ENCODE data around the gene MSX2.

MSX2 gene

DNA sequence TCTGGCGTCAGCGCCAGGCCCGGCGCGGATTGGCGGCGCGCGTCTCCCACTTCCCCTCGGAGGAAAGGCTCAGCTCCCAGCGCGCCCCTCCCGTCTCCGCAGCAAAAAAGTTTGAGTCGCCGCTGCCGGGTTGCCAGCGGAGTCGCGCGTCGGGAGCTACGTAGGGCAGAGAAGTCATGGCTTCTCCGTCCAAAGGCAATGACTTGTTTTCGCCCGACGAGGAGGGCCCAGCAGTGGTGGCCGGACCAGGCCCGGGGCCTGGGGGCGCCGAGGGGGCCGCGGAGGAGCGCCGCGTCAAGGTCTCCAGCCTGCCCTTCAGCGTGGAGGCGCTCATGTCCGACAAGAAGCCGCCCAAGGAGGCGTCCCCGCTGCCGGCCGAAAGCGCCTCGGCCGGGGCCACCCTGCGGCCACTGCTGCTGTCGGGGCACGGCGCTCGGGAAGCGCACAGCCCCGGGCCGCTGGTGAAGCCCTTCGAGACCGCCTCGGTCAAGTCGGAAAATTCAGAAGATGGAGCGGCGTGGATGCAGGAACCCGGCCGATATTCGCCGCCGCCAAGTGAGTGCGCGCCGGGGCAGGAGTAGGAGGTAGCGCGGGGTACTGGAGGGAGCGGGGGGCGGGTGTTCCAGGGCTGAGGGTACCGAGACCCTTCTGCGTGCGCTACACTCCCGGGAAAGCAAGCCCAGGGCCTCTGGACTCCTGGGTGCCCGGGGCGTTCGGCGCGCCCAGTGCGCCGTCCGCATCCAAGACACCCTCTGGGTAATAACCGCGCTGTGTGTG, at the start of gene MSX2:
MSX2 (plus strand) TSS at position 99 of the 777 bp plus-strand sequence; CDS start at position 177, 78 bp downstream.
- DNase-seq, result peak; percentile 61 to 82 (median 65)

DNA sequence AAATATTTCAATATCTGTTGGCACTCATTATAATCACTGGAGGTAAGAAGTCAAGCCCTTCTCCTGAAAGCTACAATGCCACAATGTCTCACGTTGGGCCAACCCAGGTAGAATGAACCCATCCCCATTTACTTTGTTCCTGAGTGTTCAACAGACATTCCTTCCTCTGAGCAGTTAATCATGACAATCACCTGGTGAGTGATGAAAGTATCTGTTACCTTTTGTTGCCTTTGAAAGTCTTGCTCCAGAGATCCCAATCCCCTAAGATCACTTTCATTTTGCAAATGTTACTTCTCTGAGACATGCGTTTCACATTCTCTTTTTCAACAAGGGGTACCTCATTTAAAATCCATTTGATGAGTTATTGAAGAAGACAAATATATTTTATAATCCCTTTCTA, 49.3 kb upstream of the MSX2 start:
- no peak for DNase-seq

DNA sequence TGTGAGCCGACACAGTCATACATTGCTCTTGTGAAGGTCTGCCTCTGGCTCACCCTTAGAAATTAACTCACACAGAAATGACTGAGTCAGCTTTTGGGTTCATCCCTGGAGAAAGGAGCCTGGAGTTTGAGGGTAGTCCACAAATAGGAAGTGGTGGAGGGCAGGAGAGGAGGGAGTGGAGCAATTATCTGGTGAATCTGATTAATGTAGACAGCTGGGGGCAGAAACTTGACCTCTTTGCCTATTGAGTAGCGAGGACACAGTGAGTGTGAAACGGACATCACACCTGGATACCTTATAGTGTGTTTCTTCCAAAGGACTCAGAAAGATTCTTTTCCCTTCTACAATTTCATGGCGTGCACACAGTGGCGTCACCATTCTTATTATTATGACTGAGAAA, 48.5 kb upstream of the MSX2 start:
- DNase-seq, result no peak

DNA sequence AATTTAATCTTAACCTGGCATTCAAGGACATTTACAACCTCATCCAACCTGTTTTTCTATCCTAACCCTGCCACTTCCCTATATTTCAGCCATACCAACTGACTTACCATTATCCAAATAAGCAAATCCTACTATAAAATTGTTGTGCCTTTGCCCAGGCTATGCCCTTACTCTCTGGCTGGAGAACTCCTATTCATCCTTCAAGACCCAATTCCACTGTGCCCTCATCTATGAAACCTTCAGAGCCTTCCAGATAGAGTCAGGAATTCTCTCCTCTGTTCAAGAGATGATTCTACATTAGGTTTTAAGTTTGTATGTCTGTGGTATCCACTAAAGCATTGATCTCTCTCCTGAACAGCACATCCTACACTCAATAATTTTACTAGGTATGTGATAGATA, 46.3 kb upstream of the MSX2 start:
- no peak for DNase-seq

DNA sequence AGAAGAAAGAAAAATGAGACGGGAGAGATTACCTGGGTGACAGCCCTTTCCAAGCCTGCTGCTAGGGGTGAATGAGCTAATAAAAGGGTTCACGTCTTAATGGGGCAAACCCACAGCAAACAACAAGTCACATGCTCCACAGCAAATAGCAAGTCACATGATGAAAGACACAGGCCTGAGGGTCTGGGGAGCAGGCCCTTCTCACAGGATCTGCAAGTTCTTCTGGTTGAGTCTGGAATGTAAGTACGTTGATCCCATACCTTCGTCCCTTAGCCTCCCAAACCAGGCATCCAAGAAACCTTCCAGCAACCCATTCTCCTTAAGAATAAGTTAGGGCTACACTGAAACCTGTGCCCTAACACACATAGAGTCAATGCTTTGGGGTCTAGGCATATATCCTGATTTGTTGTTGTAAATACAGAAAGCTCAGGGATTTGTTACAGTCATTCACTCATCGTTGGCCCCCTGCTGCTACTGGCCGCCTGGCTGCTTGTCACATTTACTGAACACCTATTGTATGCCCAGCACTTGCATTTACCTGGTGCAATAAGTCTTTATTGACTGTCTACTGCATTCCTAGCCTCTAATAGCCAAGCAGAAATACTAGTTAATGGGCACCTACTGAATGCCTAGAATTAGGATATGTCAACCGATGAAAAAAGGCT, 43.3 kb upstream of the MSX2 start:
- no peak for DNase-seq

DNA sequence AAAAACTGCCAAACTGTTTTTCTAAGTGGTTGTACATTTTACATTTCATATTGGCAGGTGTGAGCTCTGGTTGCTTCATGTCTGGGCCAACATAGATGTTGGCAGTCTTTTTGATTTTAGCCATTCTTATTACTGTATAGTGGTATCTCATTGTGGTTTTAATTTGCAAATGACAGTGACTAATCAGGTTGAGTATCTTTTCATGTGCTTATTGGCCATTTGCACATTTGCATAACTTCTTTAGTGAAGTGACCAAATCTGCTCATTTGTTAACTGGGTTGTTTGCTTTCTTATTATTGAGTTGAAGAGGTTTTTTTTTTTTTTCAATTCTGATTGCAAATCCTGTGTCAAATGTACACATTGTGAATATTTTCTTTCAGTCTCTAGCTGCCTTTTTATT, 36.9 kb upstream of the MSX2 start:
- DNase-seq, result no peak

DNA sequence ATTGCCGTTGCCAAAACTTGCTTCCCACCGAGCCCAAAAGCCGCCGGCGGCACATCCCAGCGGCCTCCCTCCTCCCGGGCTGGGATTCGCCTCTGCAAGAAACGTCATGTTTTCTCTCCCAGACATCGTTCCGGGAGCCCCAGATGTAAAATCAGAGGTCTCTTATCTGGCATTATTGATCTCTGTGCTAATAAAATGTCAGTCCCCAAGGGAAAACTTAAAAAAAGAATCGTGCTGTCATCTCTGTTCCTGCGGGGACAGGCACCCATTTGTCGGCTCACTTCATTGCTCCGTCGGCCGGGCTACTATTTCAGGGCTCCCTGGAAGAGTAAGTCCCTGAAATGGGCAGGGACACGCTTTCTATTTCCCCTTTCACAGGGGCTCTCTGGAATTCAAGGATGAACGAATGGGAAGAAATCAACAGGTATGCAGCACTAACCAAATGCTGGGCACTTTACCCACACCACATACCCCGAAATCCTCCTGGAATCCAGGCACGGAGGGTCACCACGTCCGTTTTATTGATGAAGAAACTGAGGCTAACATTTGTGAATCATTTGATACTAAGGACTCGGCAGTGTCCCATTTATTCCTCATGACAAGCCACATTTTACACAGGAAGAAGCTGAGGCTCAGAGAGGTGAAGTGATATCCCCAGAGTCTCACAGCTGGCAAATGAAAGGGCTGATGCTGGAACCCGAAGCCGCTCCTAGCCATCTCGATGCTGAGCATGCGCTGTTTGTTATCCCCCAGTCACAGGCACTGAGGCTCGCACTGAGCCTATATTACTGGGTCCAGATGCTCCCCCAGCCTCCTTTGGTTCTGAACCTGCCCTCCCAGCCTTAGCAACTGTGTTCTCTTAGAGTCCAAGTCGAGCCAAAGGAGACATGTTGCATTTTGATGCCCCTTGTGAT, 35.7 kb upstream of the MSX2 start:
- DNase-seq, result no peak

DNA sequence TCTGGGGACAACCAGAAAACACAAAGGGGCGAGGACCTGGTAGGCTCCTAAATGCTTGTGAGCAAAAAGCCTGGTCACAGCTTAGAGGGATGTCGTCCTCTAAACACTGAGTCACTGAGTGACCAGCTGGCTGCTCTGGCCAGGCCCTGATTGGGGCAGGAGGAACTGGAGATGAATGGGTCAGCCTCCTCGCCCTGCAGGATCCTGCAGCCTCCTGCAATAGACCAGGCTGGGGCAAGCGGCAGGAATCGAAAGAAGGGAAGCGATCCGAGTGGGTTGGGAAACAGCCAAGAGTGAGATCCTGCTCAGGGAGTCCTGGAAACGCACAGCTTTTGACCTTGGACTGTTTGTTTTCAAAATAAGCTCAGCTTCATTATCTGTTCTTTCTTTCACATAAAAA, 34.1 kb upstream of the MSX2 start:
- peak; percentile 7 to 19 (median 17) for DNase-seq

DNA sequence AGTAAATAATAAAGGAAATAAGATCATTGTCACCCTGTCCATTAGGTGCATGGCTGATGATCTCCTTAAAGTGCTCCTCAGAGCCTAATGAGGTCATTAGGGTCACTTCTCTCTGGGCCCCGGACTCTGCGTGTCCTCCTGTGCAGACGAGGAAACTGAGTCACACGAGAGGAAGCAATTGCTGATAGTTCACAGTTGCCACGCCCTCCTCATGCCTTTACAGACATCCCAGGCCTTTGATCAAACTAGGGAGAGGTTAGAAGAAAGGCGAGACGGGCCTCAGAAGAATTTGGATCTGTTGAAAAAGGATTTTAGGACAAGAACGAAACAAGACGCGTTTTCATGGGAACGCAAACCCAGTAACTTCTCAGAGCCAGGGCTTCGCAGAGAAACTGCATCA, 32.0 kb upstream of the MSX2 start:
- DNase-seq, result no peak

DNA sequence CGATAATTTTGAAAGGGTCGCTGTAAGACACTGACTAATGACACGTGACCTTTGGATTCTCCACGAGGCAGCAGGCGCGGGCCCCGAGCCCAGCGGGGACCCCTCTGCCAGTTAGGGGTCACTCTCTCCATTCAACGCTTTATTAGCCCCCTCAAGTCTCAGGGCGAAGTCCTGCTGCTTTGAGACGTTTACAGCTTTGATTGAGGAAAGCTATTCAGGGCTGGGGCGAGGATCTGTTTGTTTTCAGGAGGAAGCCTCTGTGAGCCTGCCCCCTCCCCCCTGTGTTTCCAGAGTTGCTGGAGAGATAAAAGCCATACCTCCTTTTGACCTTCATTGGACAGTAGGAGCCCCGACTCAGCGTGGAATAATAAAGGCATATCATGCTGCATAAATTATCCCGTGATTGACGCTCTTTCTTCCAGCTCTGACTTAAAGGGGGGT, 31.4 kb upstream of the MSX2 start:
- DNase-seq, result no peak

DNA sequence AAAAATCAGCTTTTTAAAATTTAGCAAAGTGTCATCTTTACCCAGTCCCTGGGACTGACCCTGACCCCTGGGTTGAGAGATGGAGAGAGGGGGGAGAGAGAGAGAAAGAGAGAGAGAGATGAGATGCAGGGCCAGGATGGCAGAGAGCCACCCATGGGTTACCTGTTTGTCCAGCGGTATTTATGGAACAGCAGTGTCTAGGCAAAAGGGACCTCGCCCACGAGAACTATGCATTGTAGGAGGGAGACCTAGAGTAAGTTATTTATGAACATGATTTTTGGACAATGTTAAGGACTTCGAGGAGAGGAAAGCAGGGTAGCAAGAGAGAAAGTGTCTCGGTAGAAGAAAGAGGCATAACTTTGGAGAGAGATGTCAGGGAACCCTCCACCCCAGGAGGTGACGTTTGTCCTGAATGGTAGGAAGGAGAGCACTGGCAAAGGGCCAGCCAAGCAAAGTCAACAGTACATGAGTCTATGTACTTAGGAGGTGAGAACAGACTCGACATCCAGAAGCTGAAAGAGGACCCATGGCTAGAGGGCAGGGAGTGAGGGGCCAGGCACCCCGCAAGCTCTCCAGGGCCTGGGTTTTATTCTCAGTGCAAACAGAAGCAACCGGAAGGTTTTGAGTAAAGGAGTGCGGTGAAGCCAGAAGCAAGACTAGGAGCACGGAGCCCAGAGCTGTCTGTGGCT, 30.5 kb upstream of the MSX2 start:
- DNase-seq, result no peak

DNA sequence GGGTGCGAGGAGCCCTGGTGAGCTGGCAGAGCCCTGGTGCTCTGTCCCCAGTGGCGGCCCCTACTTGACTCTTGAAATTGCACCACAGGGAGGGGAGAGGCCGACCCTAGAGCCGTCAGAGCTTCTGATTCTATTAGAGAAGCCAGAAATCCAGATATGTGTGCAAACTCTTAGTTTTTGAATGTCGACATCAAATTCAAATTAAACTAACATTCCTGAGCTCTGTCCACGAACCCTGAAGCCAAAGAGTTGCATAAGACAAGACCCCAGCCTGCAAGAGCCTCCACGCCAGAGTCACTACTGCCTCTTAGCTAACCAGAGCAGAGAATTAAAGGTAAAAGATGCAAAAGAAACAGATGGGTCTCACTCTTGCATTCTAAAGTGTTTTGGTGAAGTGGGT, 29.8 kb upstream of the MSX2 start:
- no peak for DNase-seq

DNA sequence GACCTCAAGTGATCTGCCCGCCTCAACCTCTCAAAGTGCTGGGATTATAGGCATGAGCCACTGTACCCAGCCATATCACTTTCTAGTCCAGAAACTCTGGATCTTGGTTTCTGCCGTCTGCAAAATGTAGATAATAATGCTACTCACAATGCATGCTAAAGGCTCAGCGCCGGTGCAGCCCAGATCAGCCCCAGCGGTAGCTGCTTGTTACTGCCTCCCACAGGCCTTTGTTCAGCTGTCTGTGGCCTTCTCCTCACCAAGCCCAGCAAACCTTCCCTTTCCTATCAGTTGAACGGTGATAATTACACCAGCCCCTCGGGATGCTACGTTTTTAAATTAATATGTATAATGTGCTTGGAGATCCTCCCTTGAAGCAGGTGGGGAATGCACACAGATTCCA, 26.2 kb upstream of the MSX2 start:
- no peak for DNase-seq

DNA sequence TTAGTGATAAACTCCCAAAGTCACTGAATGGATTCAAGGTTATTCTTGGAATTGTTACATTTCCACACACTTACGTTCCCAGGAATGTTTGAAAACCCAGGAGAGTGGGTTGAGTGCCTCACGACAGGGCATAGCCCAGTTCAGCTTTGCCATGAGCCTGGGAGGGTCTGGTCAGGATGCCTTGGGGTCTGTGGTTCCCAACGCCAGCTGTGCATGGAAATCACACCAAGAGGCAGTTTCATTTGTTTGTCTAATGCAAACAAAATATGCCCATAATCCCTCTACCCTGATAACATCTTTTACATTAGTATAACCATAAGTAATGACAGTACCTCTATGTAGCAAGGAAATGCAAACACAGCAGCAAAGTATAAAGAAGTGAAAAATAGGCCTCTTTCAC, 25.3 kb upstream of the MSX2 start:
- no peak for DNase-seq

DNA sequence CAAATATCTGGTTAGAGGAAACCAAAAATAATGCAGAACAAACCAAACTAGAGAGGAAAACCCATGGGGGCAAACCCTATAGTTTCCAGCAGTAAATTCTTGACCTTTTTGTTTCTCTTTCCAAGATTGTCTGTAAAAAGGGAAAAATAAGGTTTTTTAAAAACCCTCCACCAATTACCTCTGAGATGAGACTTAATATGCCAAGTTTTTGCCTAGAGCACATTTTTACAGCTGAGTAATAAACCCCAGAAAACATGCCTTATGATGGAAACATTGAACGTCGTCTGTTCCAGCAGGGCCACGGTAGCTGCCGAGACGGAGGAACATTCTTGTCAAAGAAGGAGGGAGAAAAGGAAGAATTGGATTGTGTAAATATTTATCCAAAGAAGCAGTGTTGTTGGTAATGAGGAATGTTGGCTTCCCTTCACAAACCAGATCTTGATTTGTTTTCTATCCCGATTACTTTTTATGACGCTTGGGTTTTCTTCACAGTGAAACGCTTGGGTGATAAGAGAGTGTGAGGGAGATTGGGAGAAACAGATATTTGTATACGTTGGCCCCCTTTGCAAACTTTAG, 17.3 kb upstream of the MSX2 start:
- DNase-seq, result no peak

DNA sequence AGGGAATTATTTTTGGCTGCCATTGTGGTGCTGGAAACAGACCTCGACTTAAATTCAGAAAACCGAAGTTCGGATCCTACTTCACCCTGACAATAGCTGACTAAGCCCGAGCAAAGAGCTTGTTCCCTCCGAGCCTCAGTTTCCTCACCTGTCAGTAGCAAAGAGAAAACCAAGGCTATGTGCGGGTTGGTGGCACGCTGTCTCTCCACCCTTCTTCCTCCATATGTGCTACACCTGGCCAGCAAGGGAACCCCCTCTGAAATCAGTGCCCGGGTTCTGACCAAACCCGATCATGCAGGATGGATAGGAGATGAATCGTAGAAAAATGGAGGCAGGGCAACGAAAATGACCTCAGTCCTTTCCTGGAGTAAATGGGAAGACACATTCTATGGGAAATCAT, 16.7 kb upstream of the MSX2 start:
- DNase-seq, result no peak

DNA sequence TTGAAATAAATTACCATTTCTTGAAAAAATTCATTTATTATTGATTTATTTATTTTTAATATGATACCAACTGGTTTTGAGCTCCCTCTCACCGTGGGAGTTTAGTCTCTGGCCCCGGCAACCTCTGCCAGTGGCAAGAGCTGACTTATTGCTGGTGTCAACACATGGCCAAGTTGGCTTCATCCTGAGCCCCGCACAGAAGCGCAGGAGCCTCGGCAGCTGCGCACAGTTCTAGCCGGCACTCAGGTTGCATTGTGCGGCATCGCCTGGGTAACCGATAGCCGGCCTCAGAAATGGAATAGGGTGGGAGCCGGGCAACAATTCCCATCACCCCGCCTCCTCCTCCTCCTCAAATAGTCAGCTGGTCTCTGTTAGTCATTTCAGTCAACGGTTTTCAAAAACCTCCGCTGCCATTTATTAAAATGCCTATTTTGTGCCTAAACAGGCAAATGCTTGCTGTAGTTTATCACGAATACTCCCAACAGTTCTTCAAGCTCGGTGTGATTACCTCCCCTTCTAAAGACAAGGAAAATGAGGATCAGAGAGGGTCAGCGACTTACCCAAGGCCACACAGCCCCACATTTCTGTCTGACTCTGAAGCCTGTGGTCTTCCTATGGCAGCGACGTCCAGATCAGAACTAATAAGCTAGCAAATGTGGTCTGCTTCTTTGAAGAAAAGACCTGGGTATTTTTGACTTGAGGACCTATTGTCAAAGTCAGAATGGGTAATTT, 15.7 kb upstream of the MSX2 start:
- DNase-seq, result no peak

DNA sequence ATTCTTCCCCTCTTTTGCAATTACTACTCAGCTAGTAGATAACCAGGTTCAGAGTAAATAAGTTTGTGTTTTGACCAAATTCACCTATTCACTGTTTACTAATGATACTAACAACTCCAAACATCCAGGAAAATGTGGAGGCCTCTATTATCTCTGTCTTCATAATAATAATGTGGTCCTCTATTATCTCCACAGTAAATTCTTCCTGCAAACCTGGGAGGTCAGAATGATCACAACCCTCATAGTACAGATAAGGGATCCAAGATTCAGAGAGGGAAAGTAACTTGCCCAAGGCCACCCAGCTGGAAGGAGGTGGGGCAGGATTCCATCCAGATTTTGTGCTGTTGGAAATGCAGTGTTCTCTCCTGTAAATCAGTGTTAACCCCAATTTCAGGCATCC, 9.6 kb upstream of the MSX2 start:
- no peak for DNase-seq

DNA sequence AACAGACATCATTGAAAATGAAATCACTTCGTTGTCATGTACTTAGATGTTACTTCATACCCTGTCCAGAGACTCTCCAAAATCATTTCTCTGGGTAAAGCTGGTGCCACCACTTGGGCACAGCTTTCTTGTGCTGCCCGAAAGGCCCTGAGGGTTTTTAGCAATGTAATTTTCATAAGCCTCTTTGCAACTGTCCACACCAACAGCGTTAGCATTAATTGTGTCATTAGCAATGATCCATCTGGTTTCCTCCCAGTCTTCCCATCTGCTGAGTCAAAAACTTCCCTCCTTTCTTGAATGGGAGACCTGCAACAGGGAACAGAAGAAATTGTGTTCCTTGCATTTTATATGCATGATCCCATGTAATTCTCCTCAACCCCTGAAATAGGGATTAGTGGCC, 8.6 kb upstream of the MSX2 start:
- no peak for DNase-seq

DNA sequence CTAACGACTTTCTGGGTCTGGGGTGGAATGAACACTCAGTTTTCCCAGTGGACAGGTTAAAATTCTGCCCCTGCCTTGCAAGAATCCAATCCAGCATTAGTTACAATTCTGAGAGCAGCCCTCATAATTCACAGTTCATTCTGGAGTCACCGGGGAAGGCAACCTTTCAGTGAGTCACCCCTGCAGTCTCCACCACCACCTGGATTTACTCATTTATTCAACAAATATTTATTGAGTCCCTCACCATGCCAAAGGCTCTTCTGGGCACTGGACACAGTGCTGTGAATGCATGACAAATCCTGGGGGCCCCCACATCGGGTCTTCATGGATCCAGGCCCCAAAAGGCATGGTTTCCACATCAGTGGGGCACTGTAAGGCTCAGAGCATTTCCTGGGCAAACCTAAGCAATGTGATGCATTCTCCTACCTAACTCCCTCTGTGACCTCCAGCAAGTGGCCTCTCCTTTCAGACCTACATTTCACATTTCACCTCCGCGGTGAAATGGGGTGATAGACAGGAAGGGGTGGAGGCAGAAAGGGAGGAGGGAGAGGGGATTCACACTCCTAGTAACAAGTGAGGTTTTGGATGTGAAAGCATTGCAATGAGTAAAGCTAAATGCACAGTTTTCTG, 6.4 kb upstream of the MSX2 start:
- DNase-seq, result no peak

DNA sequence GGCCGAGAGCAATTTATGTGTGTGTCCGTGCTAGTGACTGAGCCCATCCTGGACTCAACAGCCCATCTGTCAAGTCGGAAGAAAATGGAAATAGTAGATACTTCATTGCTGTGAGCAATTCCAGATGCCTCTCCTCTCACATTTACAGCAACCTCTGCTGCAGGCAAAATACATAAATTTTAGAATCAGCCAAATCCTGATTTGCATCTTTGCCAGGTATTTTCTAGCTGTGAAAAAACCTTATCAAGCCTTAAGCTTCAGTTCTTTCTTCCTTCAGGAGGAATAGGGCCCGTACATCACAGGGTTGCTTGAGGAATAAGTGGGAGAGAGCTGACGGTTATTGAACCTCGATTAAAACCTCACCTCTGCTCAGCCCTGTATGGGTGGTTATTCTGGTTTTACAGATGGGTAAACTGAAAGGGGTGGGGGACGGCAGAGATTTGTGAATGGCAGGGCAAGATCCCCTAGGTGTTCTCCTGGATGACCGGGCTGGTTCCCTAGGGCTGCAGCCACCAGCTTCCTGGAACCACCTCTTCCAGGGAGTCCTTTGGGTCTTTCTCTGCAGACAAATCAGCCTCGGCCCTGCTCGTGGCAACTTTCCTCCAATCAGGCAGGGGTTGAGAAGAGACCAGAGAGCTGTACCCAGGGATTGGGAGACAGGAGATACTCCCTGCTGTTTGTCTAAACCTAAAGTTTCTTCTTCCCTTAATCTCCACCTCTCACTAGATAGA, 5.3 kb upstream of the MSX2 start:
- DNase-seq, result no peak

Data from suppressor macrophage treated with lipopolysaccharide for 1 hour (primary cell).